ENCODE results near the gene TMPRSS6. TPM values are rescaled to one million over a fixed set of nuclear protein-coding genes. Genes with fewer than 3 reads are reported as not detected.

The TMPRSS6 gene
- total RNA-seq, 1 experiment from 2014 or later, result 0.39 TPM

DNA sequence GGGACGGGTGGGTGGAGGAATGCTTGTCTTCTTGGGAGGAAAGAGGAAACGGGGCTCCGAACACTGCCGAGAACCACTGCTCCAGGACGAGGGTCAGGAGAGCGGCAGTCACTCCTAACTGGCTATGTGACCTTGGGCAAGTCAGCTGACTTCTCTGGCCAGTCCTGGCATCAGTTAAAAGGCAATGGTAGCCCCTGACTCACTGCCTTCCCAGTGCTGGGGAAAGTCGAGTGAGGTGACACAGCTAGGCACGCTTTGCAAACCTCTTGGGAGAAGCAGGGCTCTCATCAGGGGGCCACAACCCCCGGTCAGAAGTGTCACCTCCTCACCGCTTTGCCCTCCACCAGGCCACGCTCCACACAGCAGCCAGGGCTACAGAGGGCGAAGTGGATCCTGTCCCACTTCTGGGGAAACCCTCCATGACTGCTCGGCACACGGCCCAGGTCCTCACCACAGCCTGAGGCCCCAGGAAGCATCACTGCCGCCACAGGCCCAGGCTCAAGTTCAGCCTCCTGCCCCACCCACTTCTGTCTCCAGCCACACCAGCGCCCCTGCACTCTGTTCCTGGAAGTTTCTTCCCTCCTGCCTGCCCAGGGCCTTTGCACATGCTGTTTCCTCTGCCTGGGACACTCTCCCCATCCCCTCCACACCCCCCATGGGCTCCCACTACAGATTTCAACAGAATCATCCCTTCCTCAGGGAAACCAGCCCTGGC lies 23.9 kb upstream of the TMPRSS6 start:
- Histone ChIP-seq H3K27ac (ENCODE audit: low read depth, low read length) (no peak overlapping the region), H3K4me3 (replicated peaks in 1 of 2; ENCODE audit: low read depth in 1 of 2, low read length in 2 of 2) (no peak overlapping the region), H3K4me1 (ENCODE audit: control insufficient read depth in 1 of 2, insufficient read depth in 2 of 2, low read length in 2 of 2) (peaks cover 0 to 11% of the 10 kb centered on the region in 2 experiments; a peak in 2 of 4 replicates), H4K20me1 (ENCODE audit: insufficient read depth) (no peaks in the 10 kb centered on the region), H3K36me3 (ENCODE audit: control insufficient read depth in 1 of 2, insufficient read depth in 2 of 2, low read length in 2 of 2) (no peaks in the 10 kb centered on the region), H3K9me2 (ENCODE audit: insufficient read depth) (no peaks in the 10 kb centered on the region), H3K9me3 (ENCODE audit: control insufficient read depth in 1 of 2, insufficient read depth in 1 of 2, low read depth in 1 of 2, low read length in 2 of 2) (no peaks in the 10 kb centered on the region), H2AFZ (ENCODE audit: low read depth, low read length, poor library complexity, severe bottlenecking) (peak overlapping the region; percentile 21), H3K79me2 (ENCODE audit: insufficient read depth, low read length) (no peaks in the 10 kb centered on the region), H3K27me3 (ENCODE audit: insufficient read depth, low read length) (no peaks in the 10 kb centered on the region), H3K9ac (ENCODE audit: low read length) (no peak overlapping the region), H3K4me2 (ENCODE audit: low read length) (no peak overlapping the region)
- BruUV-seq (replicated peaks), result no TSS peak
- ATAC-seq, result peak; percentile 45; the same call in 1 of the 2 replicates
- DNase-seq (ENCODE audit: low read depth, low spot score), result no peak
- ChIA-PET RAD21 (ENCODE audit: low non-redundant PET in 1 of 2, low total read pairs in 2 of 2, uncharacterized antibody in 2 of 2, unreplicated experiment in 2 of 2) (no interaction called here), POLR2A (no interaction called here), CTCF (no interaction called here)
- intact Hi-C loops (cut with micrococcal nuclease), result loop anchor here (10.0 kb wide), 1 partner anchor 61 kb away; no protein-coding TSS in a partner anchor
- TF ChIP-seq POLR2AphosphoS5 (IDR thresholded peaks at IDR 0.05; ENCODE audit: low read depth, low read length), result no peak
- TF ChIP-seq TCF7L2 (IDR thresholded peaks at IDR 0.05; ENCODE audit: borderline replicate concordance, extremely low read depth, insufficient read depth, insufficient read length), result no peak
- no peak for TF ChIP-seq SIN3A (IDR thresholded peaks at IDR 0.05; ENCODE audit: low read depth)
- no peak for TF ChIP-seq ZFX (IDR thresholded peaks at IDR 0.05)
- TF ChIP-seq, protein P1, sequence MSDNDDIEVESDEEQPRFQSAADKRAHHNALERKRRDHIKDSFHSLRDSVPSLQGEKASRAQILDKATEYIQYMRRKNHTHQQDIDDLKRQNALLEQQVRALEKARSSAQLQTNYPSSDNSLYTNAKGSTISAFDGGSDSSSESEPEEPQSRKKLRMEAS (IDR thresholded peaks at IDR 0.05), result no peak
- TF ChIP-seq YY1 (IDR thresholded peaks at IDR 0.05; ENCODE audit: extremely low read depth, insufficient replicate concordance, low read depth, low read length), result no peak
- TF ChIP-seq CTCF (IDR thresholded peaks at IDR 0.05 in 2 of 3, conservative IDR thresholded peaks at IDR 0.05 in 1 of 3; ENCODE audit: borderline replicate concordance in 1 of 3, insufficient read depth in 1 of 3, low read depth in 2 of 3, low read length in 2 of 3), result no peak
- no peak for TF ChIP-seq SP1 (IDR thresholded peaks at IDR 0.05; ENCODE audit: low read depth)
- TF ChIP-seq EGR1 (IDR thresholded peaks at IDR 0.05; ENCODE audit: low read depth), result no peak
- no peak for TF ChIP-seq ELF1 (IDR thresholded peaks at IDR 0.05; ENCODE audit: borderline replicate concordance, low read depth)
- TF ChIP-seq, protein P2, sequence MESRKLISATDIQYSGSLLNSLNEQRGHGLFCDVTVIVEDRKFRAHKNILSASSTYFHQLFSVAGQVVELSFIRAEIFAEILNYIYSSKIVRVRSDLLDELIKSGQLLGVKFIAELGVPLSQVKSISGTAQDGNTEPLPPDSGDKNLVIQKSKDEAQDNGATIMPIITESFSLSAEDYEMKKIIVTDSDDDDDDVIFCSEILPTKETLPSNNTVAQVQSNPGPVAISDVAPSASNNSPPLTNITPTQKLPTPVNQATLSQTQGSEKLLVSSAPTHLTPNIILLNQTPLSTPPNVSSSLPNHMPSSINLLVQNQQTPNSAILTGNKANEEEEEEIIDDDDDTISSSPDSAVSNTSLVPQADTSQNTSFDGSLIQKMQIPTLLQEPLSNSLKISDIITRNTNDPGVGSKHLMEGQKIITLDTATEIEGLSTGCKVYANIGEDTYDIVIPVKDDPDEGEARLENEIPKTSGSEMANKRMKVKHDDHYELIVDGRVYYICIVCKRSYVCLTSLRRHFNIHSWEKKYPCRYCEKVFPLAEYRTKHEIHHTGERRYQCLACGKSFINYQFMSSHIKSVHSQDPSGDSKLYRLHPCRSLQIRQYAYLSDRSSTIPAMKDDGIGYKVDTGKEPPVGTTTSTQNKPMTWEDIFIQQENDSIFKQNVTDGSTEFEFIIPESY (IDR thresholded peaks at IDR 0.05; ENCODE audit: extremely low read depth, insufficient replicate concordance, low read length), result no peak
- TF ChIP-seq JUND (IDR thresholded peaks at IDR 0.05), result no peak

All from HCT116 (cell line).